Measurements from ENCODE around the gene PATL2.
"Not testable (repeated sequence)": the region's sequence is repeated elsewhere in the genome, so short reads cannot be mapped to it uniquely, and the experiment has no call there.

PATL2 gene

GRCh38 chr15:44690245-44690644 lies 20.9 kb downstream of the PATL2 start:
- not testable (repeated sequence) for DNase-seq

- not testable (repeated sequence) for DNase-seq
Measured at GRCh38 chr15:44689318-44689717, 21.8 kb downstream of the PATL2 start.

- peak; percentile 60 to 69 for DNase-seq
Measured at GRCh38 chr15:44682809-44683682, 28.1 kb downstream of the PATL2 start.

GRCh38 chr15:44682211-44682610 lies 28.9 kb downstream of the PATL2 start:
- DNase-seq: no peak

GRCh38 chr15:44676676-44677075 lies 34.4 kb downstream of the PATL2 start:
- no peak for DNase-seq

GRCh38 chr15:44675911-44676310 lies 35.2 kb downstream of the PATL2 start:
- DNase-seq: no peak

GRCh38 chr15:44673639-44674038 lies 37.5 kb downstream of the PATL2 start:
- DNase-seq: no peak

- DNase-seq: no peak
Measured at GRCh38 chr15:44670087-44670950, 40.8 kb downstream of the PATL2 start.

GRCh38 chr15:44668921-44669320 lies 42.2 kb downstream of the PATL2 start:
- DNase-seq: no peak

- DNase-seq: no peak
Measured at GRCh38 chr15:44667039-44667360, 44.1 kb downstream of the PATL2 start.

- no peak for DNase-seq
Measured at GRCh38 chr15:44666210-44667038, 44.7 kb downstream of the PATL2 start.

- peak; percentile 96 to 98 for DNase-seq
Measured at GRCh38 chr15:44663410-44664308, 47.5 kb downstream of the PATL2 start, which contains the start of gene SPG11. SPG11 (minus strand) TSS chr15:44663662; CDS start chr15:44663647, 15 bp downstream.

GRCh38 chr15:44662478-44663409 lies 48.4 kb downstream of the PATL2 start:
- DNase-seq: peak; percentile 65 to 70

GRCh38 chr15:44661576-44661975 lies 49.5 kb downstream of the PATL2 start:
- no peak for DNase-seq

GRCh38 chr15:44659056-44659455 lies 52.1 kb downstream of the PATL2 start:
- no peak for DNase-seq

- DNase-seq: no peak
Measured at GRCh38 chr15:44657378-44657777, 53.7 kb downstream of the PATL2 start.

GRCh38 chr15:44656913-44657312 lies 54.2 kb downstream of the PATL2 start:
- no peak for DNase-seq

- DNase-seq: no peak
Measured at GRCh38 chr15:44656298-44656697, 54.8 kb downstream of the PATL2 start.

- DNase-seq: no peak
Measured at GRCh38 chr15:44654858-44655257, 56.3 kb downstream of the PATL2 start.

GRCh38 chr15:44647637-44648036 lies 63.5 kb downstream of the PATL2 start:
- no peak for DNase-seq

- no peak for DNase-seq
Measured at GRCh38 chr15:44647036-44647435, 64.1 kb downstream of the PATL2 start.
